Hepatic stellate cell (primary cell): ENCODE results near the gene RPL22.

Source experiments
- DNase-seq: peaks from one replicate; pipeline ENCODE4 v3.0.0; 2011; ENCODE audit warnings: low spot score

RPL22 gene

DNA sequence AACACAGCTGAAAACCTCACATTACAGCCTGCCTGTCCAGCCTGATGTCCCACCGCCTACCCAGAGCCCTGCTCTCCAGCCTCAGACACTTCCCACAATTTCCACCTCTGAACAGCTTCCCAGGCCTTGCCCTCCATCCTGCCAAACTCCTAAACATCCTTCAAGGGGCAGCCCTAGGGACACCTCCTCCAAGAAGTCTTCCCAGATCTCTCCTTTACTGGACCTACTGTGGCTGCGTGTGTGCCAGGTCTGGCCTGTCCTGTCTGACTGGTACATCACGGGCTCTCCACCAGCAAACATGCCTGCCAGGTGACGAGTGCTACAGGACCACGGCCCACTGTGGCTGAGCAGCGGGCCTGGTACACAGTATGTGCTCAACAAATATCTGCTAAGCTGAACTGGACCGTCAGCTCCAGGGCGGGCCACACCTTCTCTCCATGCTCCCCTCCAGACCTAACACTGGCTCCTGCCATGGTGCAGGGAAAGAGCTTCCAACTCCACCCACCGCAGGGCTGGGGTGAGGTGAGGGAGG lies 48.0 kb downstream of the RPL22 start:
- no peak for DNase-seq

DNA sequence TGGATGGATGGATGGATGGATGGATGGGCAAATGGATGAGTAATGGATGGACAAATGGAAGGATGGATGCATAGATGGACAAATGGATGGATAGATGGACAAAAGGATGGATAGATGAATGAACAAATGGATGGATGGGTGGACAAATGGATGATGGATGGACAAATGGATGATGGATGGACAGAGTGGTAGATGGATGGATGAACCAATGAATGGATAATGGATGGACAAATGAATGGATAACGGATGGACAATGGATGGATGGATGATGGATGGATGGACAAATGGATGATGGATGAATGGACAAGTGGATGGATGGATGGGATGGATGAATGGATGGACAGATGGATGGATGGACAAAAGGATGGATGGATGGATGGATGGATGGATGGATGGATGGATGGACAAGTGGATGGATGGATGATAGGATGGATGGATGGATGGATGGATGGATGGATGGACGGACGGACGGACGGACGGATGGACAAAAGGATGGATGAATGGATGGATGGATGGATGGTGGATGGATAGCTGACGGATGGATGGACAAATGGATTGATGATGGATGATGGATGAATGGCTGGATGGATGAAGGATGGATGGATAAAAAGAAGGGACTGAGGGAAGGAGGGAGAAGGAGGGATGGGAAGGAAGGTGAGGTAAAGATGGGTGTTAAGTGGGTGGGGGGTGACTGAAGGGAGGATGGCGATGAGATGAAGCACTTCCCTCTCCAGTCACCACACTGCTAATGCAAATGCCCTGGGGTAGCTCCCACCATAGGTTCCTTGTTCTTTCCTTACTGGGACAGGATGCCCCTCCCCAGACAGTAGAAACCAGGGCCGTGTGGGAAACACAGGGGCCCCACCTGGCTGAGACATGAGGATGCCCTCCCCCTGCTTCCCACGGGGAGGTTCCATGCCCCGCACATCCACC lies 49.1 kb downstream of the RPL22 start:
- no peak for DNase-seq

DNA sequence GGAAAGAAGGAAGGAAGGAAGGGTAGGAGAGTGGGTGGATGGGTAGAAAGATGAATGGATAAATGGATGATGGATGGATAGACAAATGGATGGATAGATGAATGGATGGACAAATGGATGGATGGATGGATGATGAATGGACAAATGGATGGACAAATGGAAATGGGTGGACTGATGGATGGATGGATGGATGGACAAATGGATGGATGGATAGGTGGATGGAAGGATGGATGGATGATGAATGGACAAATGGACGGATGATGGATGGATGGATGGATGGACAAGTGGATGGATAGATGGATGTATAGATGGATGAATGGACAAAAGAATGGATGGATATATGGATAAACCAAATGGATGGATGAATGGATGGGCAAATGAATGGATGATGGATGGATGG lies 49.8 kb downstream of the RPL22 start:
- no peak for DNase-seq

DNA sequence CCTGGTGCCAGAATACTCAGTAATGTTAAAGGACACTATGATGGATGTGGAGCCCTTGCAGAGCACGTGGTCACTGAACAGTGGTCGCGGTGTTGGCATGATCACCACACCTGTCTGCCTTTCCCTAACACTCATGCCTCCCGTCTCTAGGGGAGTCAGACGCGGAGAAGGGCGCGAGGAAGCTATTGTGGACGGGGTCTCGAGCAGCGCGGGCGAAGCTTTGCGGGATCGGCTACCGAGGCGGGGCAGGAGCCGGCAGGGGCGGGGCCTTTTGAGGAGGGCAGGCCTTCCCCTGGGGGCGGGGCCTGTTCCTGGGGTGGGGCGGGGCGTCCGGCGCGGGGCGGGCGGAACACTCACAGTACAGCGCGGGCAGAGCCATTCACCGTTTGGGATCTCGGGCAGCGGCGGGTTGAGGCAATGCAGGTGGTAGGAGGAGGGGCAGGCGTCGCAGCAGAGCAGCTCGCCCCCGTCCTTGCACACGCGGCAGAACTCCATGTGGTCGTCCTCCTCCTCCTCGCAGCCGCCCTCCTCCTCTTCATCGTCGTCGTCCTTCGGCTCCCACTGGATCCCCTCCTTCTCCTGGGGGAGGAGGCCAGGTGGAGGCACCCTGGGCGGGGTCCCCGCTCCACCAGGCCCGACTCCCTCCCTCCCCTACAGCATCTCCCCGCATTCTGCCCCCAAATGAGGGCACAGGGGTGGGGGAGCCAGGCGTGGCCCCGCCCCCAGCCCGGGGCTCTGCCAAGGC lies 50.7 kb downstream of the RPL22 start:
- DNase-seq: no peak

DNA sequence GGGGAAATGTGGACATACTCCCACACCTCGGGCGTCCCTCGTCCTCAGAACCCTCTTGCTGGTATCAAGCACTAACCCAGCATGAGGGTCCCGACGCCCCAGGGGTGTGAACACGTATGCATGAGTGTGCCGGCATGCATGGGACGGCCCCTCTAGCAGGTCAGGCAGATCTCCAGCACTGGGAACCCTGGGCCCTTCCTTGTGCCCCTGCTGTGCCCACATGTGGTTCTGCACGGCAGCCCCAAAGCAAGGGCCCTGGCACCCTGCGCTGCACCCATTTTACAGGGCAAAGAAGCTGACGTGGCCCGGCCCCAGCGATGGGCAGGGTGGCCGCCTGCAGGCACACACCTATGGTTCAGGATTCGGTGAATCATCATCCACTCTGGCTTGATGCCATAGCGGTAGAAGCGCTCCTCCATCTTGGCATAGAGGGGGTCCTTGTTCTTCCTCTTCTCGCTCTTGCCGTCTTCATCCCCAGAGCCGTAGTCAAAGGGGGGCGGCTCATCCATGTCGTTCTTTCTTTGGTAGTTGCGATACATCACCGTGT lies 53.5 kb downstream of the RPL22 start:
- no peak for DNase-seq

DNA sequence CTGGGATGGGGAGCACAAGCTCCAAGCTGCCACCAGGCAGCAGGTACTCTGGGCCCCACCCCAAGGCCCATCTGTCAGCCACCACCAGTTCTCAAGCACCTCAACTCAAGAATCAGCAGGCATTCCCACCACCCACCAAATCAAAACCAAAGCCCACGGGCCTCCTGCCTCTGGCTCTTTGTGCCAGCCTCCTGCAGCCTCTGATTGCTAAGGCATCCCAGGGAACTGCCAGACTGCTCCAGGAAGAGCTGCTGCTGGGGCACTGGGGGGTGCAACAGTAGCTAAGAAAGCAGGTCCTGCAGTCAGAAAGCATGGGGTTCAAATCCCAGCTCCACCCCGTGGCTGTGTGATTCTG lies 54.0 kb downstream of the RPL22 start:
- no peak for DNase-seq

DNA sequence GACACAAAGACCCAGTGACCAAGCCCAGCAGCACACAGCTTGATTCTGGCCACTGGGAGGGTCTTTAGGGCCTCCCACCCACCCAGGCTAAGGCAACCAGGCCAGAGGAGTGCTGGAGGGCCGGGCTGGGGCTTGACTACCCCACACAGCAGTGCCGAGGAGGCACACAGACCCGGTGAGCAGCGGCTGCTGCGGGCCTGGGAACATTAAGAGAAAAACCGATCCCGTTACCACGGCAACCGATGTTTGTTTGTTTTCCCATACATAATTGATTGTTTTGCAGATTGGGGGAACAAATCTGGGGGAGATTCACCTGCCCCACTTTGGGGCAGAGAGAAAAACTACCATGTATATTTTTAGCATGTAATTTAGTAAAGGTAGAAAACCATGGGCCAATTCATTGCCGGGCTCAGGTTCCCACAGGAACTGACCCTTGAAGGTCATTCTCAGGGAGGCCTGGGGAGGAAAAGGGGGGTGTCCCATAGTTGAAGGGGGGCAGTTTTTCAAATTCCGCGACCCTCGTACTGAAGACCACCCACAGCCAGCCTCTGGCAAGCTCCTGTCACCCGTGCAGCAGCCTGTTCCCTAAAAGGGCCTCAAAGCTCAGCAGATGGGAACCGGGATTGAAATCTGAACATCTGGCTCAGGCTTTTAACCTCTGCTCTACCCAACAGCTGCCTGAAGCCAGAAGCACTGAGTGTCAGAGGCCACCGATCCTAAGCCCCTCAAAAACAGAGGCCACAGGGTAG lies 54.6 kb downstream of the RPL22 start:
- DNase-seq: no peak

DNA sequence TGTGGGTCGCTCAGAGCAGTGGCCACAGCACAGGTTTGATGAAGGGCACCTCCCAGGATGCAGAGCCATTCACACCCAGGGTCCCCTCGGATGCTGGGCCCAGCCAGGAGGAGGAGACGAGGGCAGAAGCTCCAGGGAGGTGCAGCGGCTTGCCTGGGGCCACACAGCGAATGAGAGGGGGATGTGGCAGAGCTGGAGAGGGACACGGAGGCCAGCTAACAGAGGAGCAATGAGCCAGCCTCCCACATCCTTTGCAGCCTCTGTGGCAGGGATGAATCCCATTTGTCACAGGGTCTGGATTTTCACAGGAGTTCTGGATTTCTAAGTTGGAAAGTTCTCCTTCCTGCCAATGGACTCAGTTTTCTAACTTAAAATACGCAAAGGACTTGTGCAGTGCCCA lies 55.2 kb downstream of the RPL22 start:
- no peak for DNase-seq

DNA sequence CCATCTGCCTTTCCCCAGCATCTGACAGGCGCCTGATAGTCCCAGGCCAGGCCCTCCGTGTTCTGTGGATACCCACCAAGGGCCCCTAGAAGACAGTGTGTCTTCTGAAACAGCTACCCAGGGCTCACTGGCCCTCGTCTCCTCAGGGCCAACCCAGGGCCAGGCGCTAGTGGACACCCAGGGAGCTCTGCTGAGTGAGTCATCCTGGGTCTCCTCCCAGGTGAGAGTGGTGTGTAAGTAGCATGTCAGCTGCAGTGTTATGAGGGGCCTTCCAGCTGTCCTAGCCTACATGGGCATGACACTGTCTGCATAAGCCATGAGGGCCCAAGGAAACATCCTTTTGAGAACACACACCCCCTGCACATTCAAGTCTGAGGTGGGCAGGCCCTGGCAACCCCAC lies 56.0 kb downstream of the RPL22 start:
- DNase-seq: no peak

DNA sequence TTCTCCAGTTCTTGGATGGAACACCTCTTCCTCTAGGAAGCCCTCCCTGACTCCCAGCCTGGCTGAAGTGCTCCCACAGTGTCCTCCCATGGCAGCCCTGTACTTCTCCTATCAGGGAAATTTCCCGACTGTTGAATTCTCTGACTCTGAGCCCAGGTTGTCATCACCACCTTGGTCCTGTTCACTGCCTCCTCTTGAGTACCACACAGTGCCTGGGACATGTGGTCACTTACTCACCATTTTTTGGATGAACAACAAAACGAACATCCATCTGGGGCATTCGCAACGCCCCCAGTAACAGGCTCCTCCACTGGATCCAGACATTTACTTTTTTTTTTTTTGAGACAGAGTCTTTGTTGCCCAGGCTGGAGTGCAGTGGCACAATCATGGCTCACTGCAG lies 56.7 kb downstream of the RPL22 start:
- DNase-seq: no peak

DNA sequence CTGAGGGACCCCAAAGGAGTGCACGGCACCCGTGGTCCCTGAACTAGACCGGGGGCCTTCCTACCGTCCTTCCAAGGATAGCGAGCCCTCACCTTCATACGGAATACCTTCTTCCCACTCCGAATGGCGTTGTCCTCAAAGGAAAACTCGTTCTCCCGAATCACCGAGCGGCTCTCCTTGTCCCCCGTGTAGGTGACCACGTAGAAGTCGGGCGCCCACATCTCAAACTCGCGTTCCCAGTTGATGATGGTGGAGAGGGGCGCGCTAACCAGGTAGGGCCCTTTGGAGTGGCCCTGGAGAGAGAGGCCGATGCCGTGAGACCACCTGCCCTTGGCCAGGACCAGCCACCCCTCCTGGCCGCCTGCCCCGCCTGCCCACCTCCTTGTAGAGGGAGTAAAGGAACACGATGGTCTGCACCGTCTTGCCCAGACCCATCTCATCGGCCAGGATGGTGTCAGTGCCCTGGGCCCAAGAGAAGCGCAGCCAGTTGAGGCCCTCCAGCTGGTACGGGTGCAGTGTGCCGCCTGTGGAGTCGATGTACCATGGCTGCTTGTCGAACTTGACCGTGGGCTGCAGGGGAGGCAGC lies 57.3 kb downstream of the RPL22 start:
- no peak for DNase-seq

DNA sequence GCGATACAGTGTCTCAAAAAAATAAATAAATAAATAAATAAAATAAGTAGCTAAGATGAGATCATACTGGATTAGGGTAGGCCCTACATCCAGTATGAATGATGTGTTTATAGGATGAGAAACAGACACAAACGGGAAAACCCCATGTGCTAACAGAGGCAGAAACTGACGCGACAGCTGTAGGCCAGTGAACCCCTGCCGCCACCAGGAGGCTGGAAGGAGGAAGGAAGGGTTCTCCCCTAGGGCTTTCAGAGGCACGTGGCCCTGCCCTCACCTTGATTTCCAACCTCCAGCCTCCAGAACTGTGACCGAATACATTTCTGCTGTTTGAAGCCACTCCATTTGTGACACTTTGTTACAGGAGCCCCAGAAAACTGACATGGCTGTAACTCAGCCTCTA lies 57.8 kb downstream of the RPL22 start:
- no peak for DNase-seq

DNA sequence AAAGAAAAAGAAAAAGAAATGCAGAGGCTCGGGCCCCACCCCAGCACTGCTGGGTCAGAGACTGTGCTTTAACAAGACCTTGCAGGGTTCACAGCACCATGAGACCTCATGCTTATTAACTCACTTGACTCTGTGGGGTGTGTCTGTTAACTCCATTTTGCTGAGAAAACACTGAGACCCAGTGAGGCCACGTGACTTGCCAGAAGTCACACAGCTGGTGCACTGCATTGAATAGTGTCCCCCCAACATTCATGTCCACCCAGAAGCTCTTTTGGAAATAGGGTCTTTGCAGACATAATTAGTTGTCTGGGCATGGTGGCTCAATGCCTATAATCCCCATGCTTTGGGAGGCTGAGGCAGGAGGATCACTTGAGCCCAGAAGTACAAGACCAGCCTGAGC lies 59.0 kb downstream of the RPL22 start:
- no peak for DNase-seq

DNA sequence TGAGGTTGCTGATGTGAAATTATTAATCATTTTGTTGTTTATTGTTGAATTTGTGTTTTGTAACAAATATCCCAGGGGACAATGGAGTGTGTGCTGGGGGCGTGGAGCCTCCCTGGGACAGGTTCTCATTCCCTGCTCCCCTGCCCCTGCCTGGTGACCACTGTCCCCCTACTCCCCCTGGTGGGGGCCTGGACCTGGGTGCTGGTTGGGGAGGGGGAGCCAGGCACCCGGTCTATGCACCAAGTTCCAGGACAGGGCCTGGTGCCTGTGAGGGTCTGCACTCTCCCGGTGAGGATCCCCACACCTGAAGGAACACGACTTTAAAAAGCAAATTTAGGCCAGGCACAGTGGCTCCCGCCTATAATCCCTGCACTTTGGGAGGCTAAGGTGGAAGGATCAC lies 61.6 kb downstream of the RPL22 start:
- no peak for DNase-seq

DNA sequence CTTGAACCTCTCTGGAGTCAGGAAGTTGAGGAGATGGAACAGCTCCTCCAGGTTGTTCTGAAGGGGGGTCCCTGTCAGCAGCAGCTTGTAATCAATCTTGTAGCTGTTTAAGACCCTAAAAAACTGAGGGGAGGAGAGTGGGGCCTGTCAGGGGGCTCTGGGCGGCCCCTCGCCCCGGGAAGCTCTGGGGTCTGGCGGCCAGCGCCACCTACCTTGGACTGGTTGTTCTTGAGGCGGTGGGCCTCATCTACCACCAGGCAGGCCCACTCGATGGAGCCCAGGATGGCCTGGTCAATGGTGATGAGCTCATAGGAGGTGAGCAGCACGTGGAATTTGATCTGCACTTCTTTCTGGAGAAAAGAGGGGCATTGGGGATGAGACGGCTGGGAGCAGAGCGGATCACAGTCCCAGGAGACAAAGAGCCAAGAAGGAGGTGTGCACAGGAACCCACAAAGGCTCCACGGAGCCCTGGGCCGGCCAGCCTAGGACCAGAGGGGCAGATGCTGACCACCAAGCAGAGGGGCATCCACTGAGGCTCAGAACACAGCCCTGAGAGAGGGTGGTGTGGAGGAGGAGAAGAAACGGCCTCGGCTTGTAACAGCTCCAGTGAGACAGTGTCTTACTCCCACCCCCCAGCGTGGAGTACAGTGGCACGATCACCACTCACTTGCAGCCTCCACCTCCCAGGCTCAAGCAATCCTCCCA lies 62.7 kb downstream of the RPL22 start:
- no peak for DNase-seq
